A549 (cell line): ENCODE results near the gene DQX1. TPM values are rescaled to one million over a fixed set of nuclear protein-coding genes. Genes with fewer than 3 reads are reported as not detected.
"Not testable (repeated sequence)": the region's sequence is repeated elsewhere in the genome, so short reads cannot be mapped to it uniquely, and the experiment has no call there.

Experiments used
- ATAC-seq, 2 experiments: fragments of 200-7000 bp in 1 of 2; fragments of >200 bp in 1 of 2; cut with Nextera tagmentation in 1 of 2; cut with Tn5 transposase in 1 of 2; 3 replicates each; pipeline versions ENCODE4 v1.8.0 to v1.9.1; 2018 to 2020; ENCODE audit warnings: mild to moderate bottlenecking in 1 of 2, moderate library complexity in 1 of 2
- CTCF ChIA-PET: fragments of 300-600 bp; sonication (Branson Sonifier 250); formaldehyde crosslinking; extraction: SDS; loops from one replicate; lab custom pipeline; 2021; ENCODE audit warnings: antibody characterized with exemption, inconsistent platforms; lab: Yijun Ruan, JAX
- POLR2A ChIA-PET: fragments of 350-600 bp; formaldehyde crosslinking; extraction: SDS; loops from one replicate; lab custom pipeline; 2021; ENCODE audit warnings: antibody characterized with exemption, inconsistent platforms; lab: Yijun Ruan, JAX
- DNase-seq, 2 experiments: peaks; one replicate each; pipeline versions ENCODE4 v3.0.0 to v3.0.0-alpha.2; 2011 to 2016; ENCODE audit warnings: low read depth in 1 of 2, low spot score in 1 of 2
- FAIRE-seq: peaks from 2 replicates; lab custom pipeline; 2011; peaks lifted over from hg19 to GRCh38; lab: Jason Lieb, UNC
- H3K27ac ChIP-seq, 2 experiments: fragments of >200 bp; sonication (Bioruptor Twin); formaldehyde crosslinking; 3 replicates each; pipeline ENCODE4 v1.5.1; 2016 to 2017
- H3K4me1 ChIP-seq: fragments of >200 bp; sonication (Bioruptor Twin); formaldehyde crosslinking; 3 replicates; pipeline ENCODE4 v1.6.1; 2016
- H3K4me2 ChIP-seq: fragments of >200 bp; sonication (Bioruptor Twin); formaldehyde crosslinking; 3 replicates; pipeline ENCODE4 v1.6.1; 2016
- H3K4me3 ChIP-seq: fragments of >200 bp; sonication (Bioruptor Twin); formaldehyde crosslinking; 3 replicates; pipeline ENCODE4 v1.5.1; 2016
- H3K9me3 ChIP-seq: fragments of >200 bp; sonication (Bioruptor Twin); formaldehyde crosslinking; 3 replicates; pipeline ENCODE4 v1.6.1; 2016
- ATOH8 ChIP-seq: fragments of 250-450 bp; sonication (Bioruptor Pico); IDR thresholded peaks from 2 replicates; pipeline ENCODE4 v1.5.0; 2020; ENCODE audit warnings: low read depth, mild to moderate bottlenecking, moderate library complexity
- CBX2 ChIP-seq: fragments of 200-600 bp; sonication (generic); IDR thresholded peaks from 2 replicates; pipeline ENCODE4 v1.6.1; 2016; ENCODE audit warnings: low read depth, mild to moderate bottlenecking, borderline replicate concordance
- ELK1 ChIP-seq: fragments of 150-350 bp; IDR thresholded peaks from 2 replicates; pipeline ENCODE4 v1.6.1; 2014; ENCODE audit warnings: low read depth, mild to moderate bottlenecking, low read length
- ESRRA ChIP-seq: fragments of 150-350 bp; IDR thresholded peaks from 2 replicates; pipeline ENCODE4 v1.6.1; 2014; ENCODE audit warnings: mild to moderate bottlenecking, low read length, borderline replicate concordance
- FOSB ChIP-seq: fragments of 250-450 bp; sonication (Bioruptor Pico); IDR thresholded peaks from 2 replicates; pipeline ENCODE4 v1.5.0; 2020; ENCODE audit warnings: mild to moderate bottlenecking, moderate library complexity
- GATA3 ChIP-seq: IDR thresholded peaks from 2 replicates; pipeline ENCODE4 v1.6.1; 2012; ENCODE audit warnings: borderline replicate concordance
- HEYL ChIP-seq: fragments of 250-450 bp; sonication (Bioruptor Pico); IDR thresholded peaks from 2 replicates; pipeline ENCODE4 v1.8.0; 2021; ENCODE audit warnings: mild to moderate bottlenecking, moderate library complexity
- HMGXB4 ChIP-seq: fragments of 250-450 bp; sonication (Bioruptor Pico); IDR thresholded peaks from 2 replicates; pipeline ENCODE4 v1.5.0; 2021; ENCODE audit warnings: mild to moderate bottlenecking, moderate library complexity, borderline replicate concordance
- HOXA7 ChIP-seq: fragments of 250-450 bp; sonication (Bioruptor Pico); IDR thresholded peaks from 2 replicates; pipeline ENCODE4 v1.5.0; 2020; ENCODE audit warnings: mild to moderate bottlenecking, moderate library complexity
- KDM5A ChIP-seq: fragments of 200-600 bp; sonication (generic); IDR thresholded peaks from 2 replicates; pipeline ENCODE4 v1.6.1; 2016; ENCODE audit warnings: antibody characterized with exemption, mild to moderate bottlenecking
- MAFK ChIP-seq: fragments of 450-650 bp; IDR thresholded peaks from 2 replicates; pipeline ENCODE4 v1.6.1; 2014; ENCODE audit not compliant: partially characterized antibody
- MAX ChIP-seq: IDR thresholded peaks from 2 replicates; pipeline ENCODE4 v1.6.1; 2012
- MAZ ChIP-seq: fragments of 150-350 bp; IDR thresholded peaks from 2 replicates; pipeline ENCODE4 v1.6.1; 2014; ENCODE audit warnings: antibody characterized with exemption, low read depth, low read length, borderline replicate concordance
- MYC ChIP-seq: IDR thresholded peaks from 2 replicates; pipeline ENCODE4 v1.6.1; 2012; ENCODE audit warnings: mild to moderate bottlenecking, inconsistent platforms, low read length, improper control_type of control experiment, borderline replicate concordance
- NPAS2 ChIP-seq: fragments of 250-450 bp; sonication (Bioruptor Pico); IDR thresholded peaks from 2 replicates; pipeline ENCODE4 v1.8.0; 2022; ENCODE audit warnings: mild to moderate bottlenecking, moderate library complexity, borderline replicate concordance
- POLR2AphosphoS2 ChIP-seq: conservative IDR thresholded peaks from 2 replicates; pipeline ENCODE4 v1.6.1; 2012; ENCODE audit warnings: low read length, improper control_type of control experiment, inconsistent platforms
- RARB ChIP-seq: fragments of 250-450 bp; sonication (Bioruptor Pico); IDR thresholded peaks from 2 replicates; pipeline ENCODE4 v1.8.0; 2021; ENCODE audit warnings: mild to moderate bottlenecking, moderate library complexity
- ZC3H11A ChIP-seq: fragments of 450-650 bp; IDR thresholded peaks from 2 replicates; pipeline ENCODE4 v1.6.1; 2014; ENCODE audit warnings: antibody characterized with exemption, mild to moderate bottlenecking
- ZFP36 ChIP-seq: fragments of 450-650 bp; IDR thresholded peaks from 2 replicates; pipeline ENCODE4 v1.6.1; 2014; ENCODE audit warnings: borderline replicate concordance; ENCODE audit not compliant: partially characterized antibody
- ZNF302 ChIP-seq: fragments of 250-450 bp; sonication (Bioruptor Pico); IDR thresholded peaks from 2 replicates; pipeline ENCODE4 v1.9.0; 2021; ENCODE audit warnings: inconsistent platforms, mild to moderate bottlenecking, moderate library complexity
- ZSCAN20 ChIP-seq: fragments of 250-450 bp; sonication (Bioruptor Pico); IDR thresholded peaks from 2 replicates; pipeline ENCODE4 v1.8.0; 2022; ENCODE audit warnings: mild to moderate bottlenecking, moderate library complexity
- WGBS: methylation state at CpG from one replicate; pipeline ENCODE4 v1.1.6; 2017; ENCODE audit errors: missing lambda C conversion rate; 5-methylcytosine and 5-hydroxymethylcytosine counted together
- polyA plus RNA-seq, 4 experiments: library from polyadenylated mRNA; depleted of rRNA in 3 of 4; stranded (reverse); fragments of >200 nt; fragmentation: RNase III in 1 of 4; extraction: RNeasy Plus Mini Kit Qiagen cat#74134 plus additional on column Dnase treatment in 1 of 4; gene quantifications; 2 replicates in 3 of 4; 3 replicates in 1 of 4; pipeline ENCODE4 v1.2.3, GENCODE V29; 2011 to 2017

Gene DQX1
- polyA plus RNA-seq, 2 of the 4 experiments (the other 2 are of a cell fraction), result 0.15 to 0.39 TPM

DNA sequence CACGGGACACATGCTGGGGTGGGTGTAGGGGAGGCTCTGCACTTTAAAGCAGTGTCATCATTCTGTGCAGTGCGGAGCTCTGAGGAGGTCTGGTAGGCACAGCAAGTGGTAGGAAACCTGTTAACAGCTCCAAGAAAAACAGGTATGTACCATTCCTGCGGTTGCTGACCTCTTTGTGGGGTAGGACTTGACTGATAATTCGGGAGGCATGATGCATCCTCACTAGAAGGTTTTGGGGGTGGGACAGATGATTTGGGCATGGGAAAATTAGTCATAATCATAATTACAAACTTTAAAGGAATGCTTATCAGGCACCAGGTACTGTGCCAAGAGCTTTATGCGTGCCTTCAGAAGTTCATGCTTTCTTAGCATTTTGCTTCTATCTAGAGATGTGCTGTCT, 38.2 kb upstream of the DQX1 start:
- Histone ChIP-seq H3K9me3 (no peaks in the 10 kb centered on the region), H3K4me1 (no peaks in the 10 kb centered on the region), H3K27ac (no peak overlapping the region), H3K4me3 (no peak overlapping the region), H3K4me2 (no peak overlapping the region)
- FAIRE-seq (no peak), DNase-seq (no peak), ATAC-seq (no peak)
- WGBS, result 62% methylated on average over 5 of the region's 5 CpGs
- CTCF ChIA-PET, result interaction anchor here (1.3 to 17.2 kb wide), 2 partner anchors 11 to 22 kb away, joined by 7 to 181 read pairs; no protein-coding TSS in a partner anchor
- TF ChIP-seq MYC, result no peak
- TF ChIP-seq POLR2AphosphoS2, result no peak
- no peak for TF ChIP-seq ZSCAN20
- no peak for TF ChIP-seq CBX2
- no peak for TF ChIP-seq FOSB (CRISPR knock-in tag)
- TF ChIP-seq HMGXB4 (CRISPR knock-in tag), result no peak
- TF ChIP-seq MAZ, result no peak
- TF ChIP-seq MAX, result no peak
- TF ChIP-seq NPAS2 (CRISPR knock-in tag), result no peak
- TF ChIP-seq ZC3H11A, result no peak
- TF ChIP-seq GATA3, result no peak
- TF ChIP-seq HOXA7 (CRISPR knock-in tag), result no peak
- no peak for TF ChIP-seq HEYL (CRISPR knock-in tag)
- no peak for TF ChIP-seq ZNF302
- no peak for TF ChIP-seq MAFK
- no peak for TF ChIP-seq ELK1
- TF ChIP-seq ATOH8 (CRISPR knock-in tag), result no peak
- TF ChIP-seq KDM5A, result no peak
- no peak for TF ChIP-seq ZFP36
- TF ChIP-seq ESRRA, result no peak
- POLR2A ChIA-PET, result no interaction called here

DNA sequence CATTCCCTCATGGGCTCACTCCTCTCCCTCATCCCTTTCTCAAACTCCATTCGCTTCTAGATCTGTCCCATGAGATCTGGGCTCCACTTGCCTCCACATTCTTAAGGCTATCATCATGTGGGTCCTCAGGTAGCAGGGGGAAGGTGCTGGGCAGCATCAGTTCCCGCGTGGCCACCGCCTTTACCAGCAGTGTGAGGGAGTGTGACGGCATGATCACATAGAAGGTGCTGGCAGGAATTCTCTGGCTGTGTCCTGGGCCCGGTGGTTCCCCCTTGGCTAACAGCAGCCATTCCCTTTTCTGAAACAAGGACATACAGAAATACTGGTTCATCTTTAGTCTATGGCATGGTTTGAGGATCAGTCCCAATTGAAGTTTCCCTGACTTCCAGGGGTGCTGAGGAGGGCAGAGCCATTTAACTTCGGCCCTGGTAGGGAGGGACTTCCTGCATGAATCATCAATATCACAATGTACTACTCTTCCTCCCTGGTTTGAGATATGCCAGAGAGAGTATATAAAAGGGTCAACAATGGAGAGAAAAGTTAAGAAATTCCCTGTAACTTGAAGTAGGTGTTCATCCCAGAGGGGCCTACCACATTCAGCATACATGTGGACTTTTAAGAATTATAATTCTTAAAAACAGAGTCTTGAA, 36.2 kb upstream of the DQX1 start:
- WGBS, result 73% methylated on average over 7 of the region's 7 CpGs
- Histone ChIP-seq H3K27ac (no peak overlapping the region), H3K4me2 (no peak overlapping the region), H3K9me3 (no peaks in the 10 kb centered on the region), H3K4me3 (no peak overlapping the region), H3K4me1 (no peaks in the 10 kb centered on the region)
- DNase-seq, result no peak
- no peak for FAIRE-seq
- ATAC-seq, result no peak
- ChIA-PET CTCF (interaction anchor here (1.0 kb wide), 1 partner anchor 23 kb away, joined by 3 read pairs; no protein-coding TSS in a partner anchor), POLR2A (no interaction called here)
- TF ChIP-seq RARB (CRISPR knock-in tag), result no peak

DNA sequence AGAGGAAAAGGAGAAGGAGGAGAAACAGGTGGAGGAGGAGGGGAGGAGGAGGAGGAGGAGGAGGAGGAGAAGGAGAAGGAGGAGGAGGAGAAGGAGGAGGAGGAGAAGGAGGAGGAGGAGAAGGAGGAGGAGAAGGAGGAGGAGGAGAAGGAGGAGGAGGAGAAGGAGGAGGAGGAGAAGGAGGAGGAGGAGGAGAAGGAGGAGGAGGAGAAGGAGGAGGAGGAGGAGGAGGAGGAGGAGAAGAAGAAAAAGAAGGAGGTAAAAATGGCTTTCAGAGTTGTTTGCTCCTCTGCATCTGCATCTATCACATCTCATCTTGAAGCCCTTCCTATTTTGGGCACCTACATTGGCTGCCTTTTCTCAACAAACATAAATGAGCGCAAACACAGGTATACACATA, 35.0 kb upstream of the DQX1 start:
- H3K4me3 ChIP-seq, H3K4me1 ChIP-seq, H3K27ac ChIP-seq, FAIRE-seq, POLR2A ChIA-PET, H3K4me2 ChIP-seq, H3K9me3 ChIP-seq, DNase-seq, ATAC-seq: not testable (repeated sequence)
- WGBS, result 87% methylated on average over 1 of the region's 1 CpG
- CTCF ChIA-PET, result interaction anchor here (8.6 kb wide), 1 partner anchor 26 kb away, joined by 63 read pairs; no protein-coding TSS in a partner anchor
